ENCODE measurements around the gene PSAPL1.

Gene PSAPL1

GRCh38 chr4:7472442-7473013, 37.8 kb upstream of the PSAPL1 start:
- TF ChIP-seq YY1 (IDR thresholded peaks at IDR 0.05; ENCODE audit: low read depth) (no peak), EP300 (IDR thresholded peaks at IDR 0.05; ENCODE audit: borderline replicate concordance) (no peak), CEBPB (IDR thresholded peaks at IDR 0.05) (no peak), NFIC (IDR thresholded peaks at IDR 0.05) (no peak)
- TF ChIP-seq, protein P1, sequence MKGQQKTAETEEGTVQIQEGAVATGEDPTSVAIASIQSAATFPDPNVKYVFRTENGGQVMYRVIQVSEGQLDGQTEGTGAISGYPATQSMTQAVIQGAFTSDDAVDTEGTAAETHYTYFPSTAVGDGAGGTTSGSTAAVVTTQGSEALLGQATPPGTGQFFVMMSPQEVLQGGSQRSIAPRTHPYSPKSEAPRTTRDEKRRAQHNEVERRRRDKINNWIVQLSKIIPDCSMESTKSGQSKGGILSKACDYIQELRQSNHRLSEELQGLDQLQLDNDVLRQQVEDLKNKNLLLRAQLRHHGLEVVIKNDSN (IDR thresholded peaks at IDR 0.05): no peak
- TF ChIP-seq, protein P2, sequence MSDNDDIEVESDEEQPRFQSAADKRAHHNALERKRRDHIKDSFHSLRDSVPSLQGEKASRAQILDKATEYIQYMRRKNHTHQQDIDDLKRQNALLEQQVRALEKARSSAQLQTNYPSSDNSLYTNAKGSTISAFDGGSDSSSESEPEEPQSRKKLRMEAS (IDR thresholded peaks at IDR 0.05): no peak

DNA sequence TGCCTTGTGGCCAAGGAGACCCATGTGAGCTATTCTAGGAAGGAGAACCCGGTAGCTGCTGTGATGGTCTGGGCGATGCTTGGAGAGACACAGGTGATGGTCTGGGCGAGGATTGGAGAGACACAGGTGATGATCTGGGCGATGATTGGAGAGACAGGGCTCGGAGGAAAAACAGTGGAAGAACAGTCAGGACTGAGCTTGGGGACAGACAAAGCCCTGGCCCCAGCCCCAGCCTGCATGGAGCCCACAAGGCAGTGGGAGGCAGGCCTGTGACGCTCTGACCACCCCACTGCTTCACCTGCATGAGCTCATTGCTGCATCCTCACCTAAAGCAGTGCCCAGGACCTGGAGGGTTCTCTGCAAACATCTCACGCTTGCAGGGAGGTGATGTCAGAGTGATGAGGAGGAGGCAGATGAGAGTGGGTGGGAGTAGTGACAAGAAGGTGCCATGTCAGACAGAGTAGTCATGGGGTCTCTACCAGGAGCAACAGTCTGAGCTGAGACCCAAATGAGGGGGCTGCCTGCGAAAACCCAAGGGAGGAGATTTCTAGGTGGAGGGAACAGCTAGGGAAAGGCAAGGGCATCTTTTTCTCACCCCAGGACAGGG, 35.9 kb upstream of the PSAPL1 start:
- TF ChIP-seq NFIC (IDR thresholded peaks at IDR 0.05) (no peak), YY1 (IDR thresholded peaks at IDR 0.05; ENCODE audit: low read depth) (no peak), CEBPB (IDR thresholded peaks at IDR 0.05) (no peak), TAF1 (IDR thresholded peaks at IDR 0.05; ENCODE audit: low read depth) (no peak), FOXM1 (IDR thresholded peaks at IDR 0.05; ENCODE audit: borderline replicate concordance, low read depth) (no peak), RAD21 (IDR thresholded peaks at IDR 0.05; ENCODE audit: low read depth) (no peak), TCF12 (IDR thresholded peaks at IDR 0.05; ENCODE audit: low read depth) (no peak), EP300 (IDR thresholded peaks at IDR 0.05; ENCODE audit: borderline replicate concordance) (no peak), TEAD4 (IDR thresholded peaks at IDR 0.05) (no peak), CREB1 (IDR thresholded peaks at IDR 0.05; ENCODE audit: low read depth) (no peak), EGR1 (IDR thresholded peaks at IDR 0.05) (no peak)
- TF ChIP-seq, protein P2 (IDR thresholded peaks at IDR 0.05): no peak
- TF ChIP-seq, protein P1 (IDR thresholded peaks at IDR 0.05): no peak
- TF ChIP-seq, protein P3, sequence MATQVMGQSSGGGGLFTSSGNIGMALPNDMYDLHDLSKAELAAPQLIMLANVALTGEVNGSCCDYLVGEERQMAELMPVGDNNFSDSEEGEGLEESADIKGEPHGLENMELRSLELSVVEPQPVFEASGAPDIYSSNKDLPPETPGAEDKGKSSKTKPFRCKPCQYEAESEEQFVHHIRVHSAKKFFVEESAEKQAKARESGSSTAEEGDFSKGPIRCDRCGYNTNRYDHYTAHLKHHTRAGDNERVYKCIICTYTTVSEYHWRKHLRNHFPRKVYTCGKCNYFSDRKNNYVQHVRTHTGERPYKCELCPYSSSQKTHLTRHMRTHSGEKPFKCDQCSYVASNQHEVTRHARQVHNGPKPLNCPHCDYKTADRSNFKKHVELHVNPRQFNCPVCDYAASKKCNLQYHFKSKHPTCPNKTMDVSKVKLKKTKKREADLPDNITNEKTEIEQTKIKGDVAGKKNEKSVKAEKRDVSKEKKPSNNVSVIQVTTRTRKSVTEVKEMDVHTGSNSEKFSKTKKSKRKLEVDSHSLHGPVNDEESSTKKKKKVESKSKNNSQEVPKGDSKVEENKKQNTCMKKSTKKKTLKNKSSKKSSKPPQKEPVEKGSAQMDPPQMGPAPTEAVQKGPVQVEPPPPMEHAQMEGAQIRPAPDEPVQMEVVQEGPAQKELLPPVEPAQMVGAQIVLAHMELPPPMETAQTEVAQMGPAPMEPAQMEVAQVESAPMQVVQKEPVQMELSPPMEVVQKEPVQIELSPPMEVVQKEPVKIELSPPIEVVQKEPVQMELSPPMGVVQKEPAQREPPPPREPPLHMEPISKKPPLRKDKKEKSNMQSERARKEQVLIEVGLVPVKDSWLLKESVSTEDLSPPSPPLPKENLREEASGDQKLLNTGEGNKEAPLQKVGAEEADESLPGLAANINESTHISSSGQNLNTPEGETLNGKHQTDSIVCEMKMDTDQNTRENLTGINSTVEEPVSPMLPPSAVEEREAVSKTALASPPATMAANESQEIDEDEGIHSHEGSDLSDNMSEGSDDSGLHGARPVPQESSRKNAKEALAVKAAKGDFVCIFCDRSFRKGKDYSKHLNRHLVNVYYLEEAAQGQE (IDR thresholded peaks at IDR 0.05; ENCODE audit: low read depth): no peak

DNA sequence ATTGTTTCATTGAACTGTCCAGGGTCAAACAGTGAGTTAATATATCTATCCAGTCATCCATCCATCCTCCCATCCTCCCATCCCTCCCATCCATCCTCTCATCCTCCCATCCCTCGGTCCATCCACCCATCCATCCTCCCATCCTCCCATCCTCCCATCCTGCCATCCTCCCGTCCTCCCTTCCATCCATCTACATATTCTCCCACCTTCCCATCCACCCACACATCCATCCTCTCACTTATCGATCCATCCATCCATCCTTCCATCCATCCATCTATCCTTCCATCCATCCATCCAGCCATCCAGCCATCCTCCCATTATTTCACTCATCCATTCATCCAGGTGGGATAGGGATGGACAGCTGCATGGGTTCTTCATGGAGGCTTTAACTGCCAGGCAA, 35.4 kb upstream of the PSAPL1 start:
- TF ChIP-seq TAF1 (IDR thresholded peaks at IDR 0.05; ENCODE audit: low read depth): no peak
- no peak for TF ChIP-seq EP300 (IDR thresholded peaks at IDR 0.05; ENCODE audit: borderline replicate concordance)
- TF ChIP-seq, protein P1 (IDR thresholded peaks at IDR 0.05): no peak

GRCh38 chr4:7469023-7469422, 34.3 kb upstream of the PSAPL1 start:
- TF ChIP-seq EP300 (IDR thresholded peaks at IDR 0.05; ENCODE audit: borderline replicate concordance): no peak
- TF ChIP-seq, protein P2 (IDR thresholded peaks at IDR 0.05): no peak
- no peak for TF ChIP-seq ZBTB7A (IDR thresholded peaks at IDR 0.05; ENCODE audit: low read depth)
- no peak for TF ChIP-seq TCF12 (IDR thresholded peaks at IDR 0.05; ENCODE audit: low read depth)
- TF ChIP-seq, protein P1 (IDR thresholded peaks at IDR 0.05): no peak
- no peak for TF ChIP-seq CREB1 (IDR thresholded peaks at IDR 0.05; ENCODE audit: low read depth)
- TF ChIP-seq, protein P3 (IDR thresholded peaks at IDR 0.05; ENCODE audit: low read depth): no peak
- no peak for TF ChIP-seq TAF1 (IDR thresholded peaks at IDR 0.05; ENCODE audit: low read depth)
- no peak for TF ChIP-seq NFIC (IDR thresholded peaks at IDR 0.05)
- TF ChIP-seq EGR1 (IDR thresholded peaks at IDR 0.05): no peak
- TF ChIP-seq RAD21 (IDR thresholded peaks at IDR 0.05; ENCODE audit: low read depth): no peak
- no peak for TF ChIP-seq FOXM1 (IDR thresholded peaks at IDR 0.05; ENCODE audit: borderline replicate concordance, low read depth)
- no peak for TF ChIP-seq TEAD4 (IDR thresholded peaks at IDR 0.05)
- no peak for TF ChIP-seq YY1 (IDR thresholded peaks at IDR 0.05; ENCODE audit: low read depth)
- TF ChIP-seq CEBPB (IDR thresholded peaks at IDR 0.05): no peak

GRCh38 chr4:7467471-7467870, 32.7 kb upstream of the PSAPL1 start:
- TF ChIP-seq EP300 (IDR thresholded peaks at IDR 0.05; ENCODE audit: borderline replicate concordance): no peak
- TF ChIP-seq, protein P3 (IDR thresholded peaks at IDR 0.05; ENCODE audit: low read depth): no peak
- no peak for TF ChIP-seq TAF1 (IDR thresholded peaks at IDR 0.05; ENCODE audit: low read depth)
- no peak for TF ChIP-seq FOXM1 (IDR thresholded peaks at IDR 0.05; ENCODE audit: borderline replicate concordance, low read depth)
- TF ChIP-seq EGR1 (IDR thresholded peaks at IDR 0.05): no peak
- TF ChIP-seq ZBTB7A (IDR thresholded peaks at IDR 0.05; ENCODE audit: low read depth): no peak
- no peak for TF ChIP-seq TEAD4 (IDR thresholded peaks at IDR 0.05)
- TF ChIP-seq TCF12 (IDR thresholded peaks at IDR 0.05; ENCODE audit: low read depth): no peak
- TF ChIP-seq YY1 (IDR thresholded peaks at IDR 0.05; ENCODE audit: low read depth): no peak
- TF ChIP-seq, protein P1 (IDR thresholded peaks at IDR 0.05): no peak
- no peak for TF ChIP-seq RAD21 (IDR thresholded peaks at IDR 0.05; ENCODE audit: low read depth)
